Naive B cell (primary cell): Measurements from ENCODE around the gene IQSEC1. TPM values are rescaled to one million over a fixed set of nuclear protein-coding genes. Genes with fewer than 3 reads are reported as not detected.

Experiments used
- ATAC-seq, 2 donors: fragments of 150-1000 bp; cut with Tn5 transposase; 2 replicates each; pipeline ENCODE4 v1.10.0; 2021; ENCODE audit warnings: low read depth in 2 of 2, mild to moderate bottlenecking in 2 of 2, moderate library complexity in 2 of 2
- DNase-seq: peaks from one replicate; pipeline ENCODE4 v3.0.0; 2022
- H3K27ac Mint-ChIP-seq, 6 donors: one replicate each; pipeline ENCODE4 v1.8.0; 2020 to 2022; ENCODE audit warnings: mild to moderate bottlenecking in 6 of 6, mixed read lengths in 6 of 6, moderate library complexity in 5 of 6, inconsistent platforms in 2 of 6
- H3K27me3 Mint-ChIP-seq, 3 donors: one replicate each; pipeline ENCODE4 v1.8.0; 2021 to 2022; ENCODE audit warnings: mixed read lengths in 3 of 3, mild to moderate bottlenecking in 1 of 3
- H3K36me3 Mint-ChIP-seq, 2 donors: one replicate each; pipeline ENCODE4 v1.8.0; 2020 to 2022; ENCODE audit warnings: mixed read lengths in 2 of 2, inconsistent platforms in 1 of 2, mild to moderate bottlenecking in 1 of 2
- H3K4me1 Mint-ChIP-seq, 3 donors: one replicate each; pipeline ENCODE4 v1.8.0; 2020 to 2022; ENCODE audit warnings: mixed read lengths in 3 of 3, inconsistent platforms in 1 of 3, mild to moderate bottlenecking in 1 of 3, moderate library complexity in 1 of 3
- H3K4me3 Mint-ChIP-seq, 8 donors: one replicate each; pipeline ENCODE4 v1.8.0; 2020 to 2022; ENCODE audit warnings: mild to moderate bottlenecking in 8 of 8, mixed read lengths in 8 of 8, moderate library complexity in 8 of 8, inconsistent platforms in 2 of 8
- H3K9me3 Mint-ChIP-seq, 7 donors: one replicate each; pipeline ENCODE4 v1.8.0; 2020 to 2022; ENCODE audit warnings: mixed read lengths in 7 of 7, mild to moderate bottlenecking in 5 of 7, inconsistent platforms in 2 of 7, moderate library complexity in 1 of 7
- polyA plus RNA-seq, 6 donors: library from polyadenylated mRNA; unstranded; fragments of 300-500 nt; fragmentation: Illumina TruSeq; gene quantifications; one replicate each; pipeline ENCODE4 v1.2.3, GENCODE V29; 2021; ENCODE audit warnings: low read depth in 6 of 6

The IQSEC1 gene
- polyA plus RNA-seq, 6 donors from 2014 or later: 14.6 to 73.4 (median 36.9) TPM

- no peaks in the 10 kb centered on the region for H3K9me3 Mint-ChIP-seq
- no peaks in the 10 kb centered on the region for H3K27me3 Mint-ChIP-seq
- H3K36me3 Mint-ChIP-seq: no peaks in the 10 kb centered on the region
- no peak for ATAC-seq
- H3K4me1 Mint-ChIP-seq: peaks cover 44 to 76% (median 65%) of the 10 kb centered on the region in 3 donors
- no peak for DNase-seq
- peak overlapping the region in 1 of 8 donors; percentile 9 for H3K4me3 Mint-ChIP-seq
- peak overlapping the region in 5 of 6 donors; percentile 39 to 76 (median 65) for H3K27ac Mint-ChIP-seq
These were observed 97.3 kb downstream of the IQSEC1 start for GRCh38 chr3:12975748-12976522.

GRCh38 chr3:12974819-12975218 lies 98.4 kb downstream of the IQSEC1 start:
- DNase-seq (no peak), ATAC-seq (no peak)
- peaks cover 48 to 78% (median 68%) of the 10 kb centered on the region in 3 donors for H3K4me1 Mint-ChIP-seq
- H3K4me3 Mint-ChIP-seq: no peak overlapping the region
- peaks cover 0 to 5% of the 10 kb centered on the region in 2 donors for H3K36me3 Mint-ChIP-seq
- no peaks in the 10 kb centered on the region for H3K27me3 Mint-ChIP-seq
- H3K9me3 Mint-ChIP-seq: no peaks in the 10 kb centered on the region
- peak overlapping the region; percentile 48 to 81 (median 72) for H3K27ac Mint-ChIP-seq

- Mint-ChIP-seq H3K4me3 (peak overlapping the region in 2 of 8 donors; percentile 55 to 72), H3K27me3 (no peaks in the 10 kb centered on the region), H3K27ac (peak overlapping the region; percentile 48 to 82 (median 66)), H3K36me3 (peaks cover 0 to 5% of the 10 kb centered on the region in 2 donors), H3K9me3 (no peaks in the 10 kb centered on the region), H3K4me1 (peaks cover 51 to 78% (median 65%) of the 10 kb centered on the region in 3 donors)
- ATAC-seq (peak in 1 of 2 donors; percentile 2), DNase-seq (no peak)
These were observed 98.9 kb downstream of the IQSEC1 start for GRCh38 chr3:12974334-12974733.

GRCh38 chr3:12973827-12974226 lies 99.4 kb downstream of the IQSEC1 start:
- H3K4me3 Mint-ChIP-seq: peak overlapping the region in 2 of 8 donors; percentile 55 to 72
- peak overlapping the region in 5 of 6 donors; percentile 58 to 82 (median 77) for H3K27ac Mint-ChIP-seq
- peaks cover 0 to 5% of the 10 kb centered on the region in 2 donors for H3K36me3 Mint-ChIP-seq
- ATAC-seq (peak; percentile 94 to 98), DNase-seq (peak; percentile 47)
- no peaks in the 10 kb centered on the region for H3K9me3 Mint-ChIP-seq
- peaks cover 52 to 78% (median 65%) of the 10 kb centered on the region in 3 donors for H3K4me1 Mint-ChIP-seq
- no peaks in the 10 kb centered on the region for H3K27me3 Mint-ChIP-seq

- DNase-seq: no peak
- no peak overlapping the region for H3K4me3 Mint-ChIP-seq
- ATAC-seq: no peak
- peaks cover 0 to 5% of the 10 kb centered on the region in 2 donors for H3K36me3 Mint-ChIP-seq
- H3K27me3 Mint-ChIP-seq: no peaks in the 10 kb centered on the region
- H3K9me3 Mint-ChIP-seq: no peaks in the 10 kb centered on the region
- H3K27ac Mint-ChIP-seq: peak overlapping the region in 3 of 6 donors; percentile 77 to 85 (median 79)
- H3K4me1 Mint-ChIP-seq: peaks cover 59 to 83% (median 70%) of the 10 kb centered on the region in 3 donors
These were observed 100.2 kb downstream of the IQSEC1 start for GRCh38 chr3:12972781-12973702.

DNA sequence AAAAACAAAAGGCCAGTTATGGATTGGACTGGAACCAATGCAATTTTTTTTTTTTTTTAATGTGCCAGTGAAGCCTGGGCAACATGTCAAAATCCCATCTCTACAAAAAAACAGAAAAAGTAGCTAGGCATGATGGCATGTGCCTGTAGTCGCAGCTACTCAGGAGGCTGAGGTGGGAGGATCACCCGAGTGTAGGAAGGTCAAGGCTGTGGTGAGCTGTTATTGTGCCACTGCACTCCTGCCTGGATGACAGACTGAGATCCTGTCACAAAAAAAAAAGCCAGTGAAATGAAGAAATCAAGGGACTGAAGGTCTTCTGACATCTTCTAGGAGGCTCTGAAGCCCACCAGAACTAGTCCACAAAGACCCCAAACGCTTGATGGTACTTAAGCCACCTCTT lies 101.2 kb downstream of the IQSEC1 start:
- DNase-seq (no peak), ATAC-seq (no peak)
- Mint-ChIP-seq H3K27me3 (no peaks in the 10 kb centered on the region), H3K4me1 (peaks cover 65 to 79% (median 77%) of the 10 kb centered on the region in 3 donors), H3K9me3 (no peaks in the 10 kb centered on the region), H3K4me3 (peak overlapping the region in 2 of 8 donors; percentile 1 to 52), H3K36me3 (peaks cover 0 to 5% of the 10 kb centered on the region in 2 donors), H3K27ac (peak overlapping the region in 1 of 6 donors; percentile 6)

DNA sequence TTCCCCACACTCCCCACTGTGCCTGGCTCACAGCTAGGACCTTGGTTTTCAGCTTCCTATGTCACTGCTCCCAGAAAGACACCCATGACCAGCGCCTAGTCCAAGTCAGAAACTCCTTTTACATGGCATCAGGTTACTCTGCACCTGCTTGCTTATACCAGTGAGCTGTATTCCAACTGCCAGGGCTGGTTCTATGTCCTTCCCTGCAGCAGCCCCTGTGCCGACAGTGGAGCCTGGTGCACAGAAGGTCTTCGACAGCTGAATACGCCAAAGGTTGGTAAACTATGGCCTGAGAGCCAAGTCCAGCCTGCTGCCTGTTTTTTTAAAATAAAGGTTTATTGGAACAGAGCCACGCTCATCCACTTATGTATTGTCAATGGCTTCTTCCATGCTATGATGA lies 102.5 kb downstream of the IQSEC1 start:
- H3K27me3 Mint-ChIP-seq: no peaks in the 10 kb centered on the region
- ATAC-seq (no peak), DNase-seq (no peak)
- peak overlapping the region in 2 of 8 donors; percentile 7 to 54 for H3K4me3 Mint-ChIP-seq
- H3K27ac Mint-ChIP-seq: peak overlapping the region in 3 of 6 donors; percentile 27 to 82 (median 75)
- H3K9me3 Mint-ChIP-seq: no peaks in the 10 kb centered on the region
- peaks cover 71 to 82% (median 77%) of the 10 kb centered on the region in 3 donors for H3K4me1 Mint-ChIP-seq
- H3K36me3 Mint-ChIP-seq: peaks cover 0 to 5% of the 10 kb centered on the region in 2 donors

DNA sequence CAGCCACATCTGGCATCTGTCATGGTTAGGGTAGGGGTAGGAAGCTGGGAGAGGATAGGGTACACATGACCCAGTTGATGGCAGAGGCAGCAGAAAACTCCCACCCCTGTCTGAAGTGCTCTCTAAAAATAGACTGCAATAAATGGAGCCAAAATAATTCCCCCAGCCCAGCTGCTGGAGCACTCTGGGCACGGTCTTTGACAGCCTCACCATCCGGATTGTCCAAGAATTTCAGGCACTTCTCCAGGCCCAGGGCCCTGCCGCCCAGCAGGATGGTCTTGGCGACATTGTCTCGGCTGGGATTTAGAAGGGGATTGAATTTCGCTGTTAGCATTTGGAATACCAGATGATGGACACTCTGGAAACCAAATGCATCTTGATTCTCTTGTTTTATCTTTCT lies 103.7 kb downstream of the IQSEC1 start:
- Mint-ChIP-seq H3K9me3 (no peaks in the 10 kb centered on the region), H3K4me3 (peak overlapping the region in 5 of 8 donors; percentile 0 to 61 (median 23)), H3K4me1 (peaks cover 71 to 82% (median 77%) of the 10 kb centered on the region in 3 donors), H3K27ac (peak overlapping the region in 2 of 6 donors; percentile 68 to 81), H3K27me3 (no peaks in the 10 kb centered on the region), H3K36me3 (peaks cover 0 to 5% of the 10 kb centered on the region in 2 donors)
- DNase-seq (no peak), ATAC-seq (no peak)

- ATAC-seq (no peak), DNase-seq (no peak)
- Mint-ChIP-seq H3K36me3 (peaks cover 0 to 5% of the 10 kb centered on the region in 2 donors), H3K9me3 (no peaks in the 10 kb centered on the region), H3K27me3 (no peaks in the 10 kb centered on the region), H3K4me1 (peaks cover 74 to 82% (median 77%) of the 10 kb centered on the region in 3 donors), H3K4me3 (peak overlapping the region in 7 of 8 donors; percentile 57 to 86 (median 72)), H3K27ac (peak overlapping the region in 4 of 6 donors; percentile 54 to 89 (median 66))
These were observed 104.7 kb downstream of the IQSEC1 start for GRCh38 chr3:12968541-12968940.

DNA sequence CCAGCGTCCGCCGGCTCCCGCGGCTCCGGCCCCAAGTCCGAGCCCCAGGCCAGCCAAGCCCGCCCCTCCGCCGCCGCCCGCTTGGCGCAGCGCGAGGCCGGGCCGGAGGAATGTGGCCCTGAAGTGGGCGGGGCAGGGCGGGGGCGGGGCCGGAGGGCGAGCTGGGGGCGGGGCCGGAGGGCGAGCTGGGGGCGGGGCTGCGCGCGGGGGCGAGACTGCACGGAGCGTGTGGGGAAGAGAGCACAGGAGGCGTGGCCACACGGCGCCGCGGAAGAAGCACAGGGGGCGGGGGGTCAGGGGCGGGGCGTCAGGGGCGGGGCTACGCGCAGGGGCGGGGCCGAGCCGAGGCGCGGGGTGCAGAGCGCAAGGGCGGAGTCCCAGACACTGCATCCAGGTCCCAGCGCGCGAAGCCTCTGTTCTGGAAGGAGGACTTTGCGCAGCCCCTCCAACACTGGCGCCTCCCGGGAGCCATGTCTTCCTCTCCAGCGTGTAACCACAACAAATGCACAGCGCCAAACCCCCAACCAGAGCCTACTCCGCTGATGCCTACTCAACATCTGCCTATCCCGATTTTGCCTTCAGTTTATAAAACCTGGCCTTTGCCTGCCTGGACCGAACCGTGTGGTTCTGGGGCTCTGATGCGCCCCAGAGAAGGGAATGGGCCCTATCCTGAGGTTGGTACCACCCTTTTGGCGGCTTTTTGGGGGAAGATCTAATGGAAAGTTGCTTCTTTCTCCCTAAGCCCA lies 105.5 kb downstream of the IQSEC1 start:
- peak overlapping the region; percentile 60 to 90 (median 82) for H3K4me3 Mint-ChIP-seq
- H3K4me1 Mint-ChIP-seq: peaks cover 76 to 82% (median 78%) of the 10 kb centered on the region in 3 donors
- H3K9me3 Mint-ChIP-seq: no peaks in the 10 kb centered on the region
- H3K27me3 Mint-ChIP-seq: no peaks in the 10 kb centered on the region
- peak; percentile 75 for DNase-seq
- H3K27ac Mint-ChIP-seq: peak overlapping the region in 5 of 6 donors; percentile 33 to 85 (median 68)
- peaks cover 0 to 5% of the 10 kb centered on the region in 2 donors for H3K36me3 Mint-ChIP-seq
- ATAC-seq: peak; percentile 90 to 92

DNA sequence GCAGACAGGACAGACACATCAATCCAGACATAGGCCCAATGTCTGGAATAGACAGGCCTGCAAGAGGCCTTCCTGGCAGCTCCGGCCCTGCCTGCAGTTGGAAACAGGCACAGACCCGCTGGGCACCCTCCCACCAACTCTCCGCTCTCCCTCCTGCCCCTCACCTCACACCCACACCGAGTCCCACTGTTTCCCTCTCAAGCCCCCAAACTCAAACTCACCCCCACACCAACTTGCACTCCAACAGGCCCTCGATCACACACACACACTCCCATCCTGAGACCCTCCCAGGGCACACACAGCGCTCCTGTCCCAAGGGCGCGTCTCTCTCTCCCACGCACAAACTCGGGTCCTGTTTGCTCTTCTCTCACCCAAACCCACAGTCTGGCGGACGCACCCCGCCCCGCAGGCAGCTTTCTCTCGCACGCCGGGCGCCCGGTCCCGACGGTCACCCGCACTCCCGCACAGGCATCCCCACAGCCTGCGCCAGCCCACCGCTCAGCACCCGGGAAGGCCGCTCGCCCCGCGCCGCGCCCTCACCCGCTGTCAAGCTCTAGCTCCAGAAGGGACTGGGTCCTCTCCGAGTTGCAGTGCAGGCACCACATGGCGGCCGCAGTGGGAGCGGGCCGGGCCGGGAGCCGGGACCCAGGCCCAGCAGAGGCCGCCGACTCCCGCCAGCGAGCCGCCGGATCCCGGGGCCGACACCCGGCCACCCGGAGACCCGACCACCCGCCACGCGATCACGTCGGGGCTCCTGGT lies 106.2 kb downstream of the IQSEC1 start:
- peak; percentile 10 to 15 for ATAC-seq

More for the DNA sequence above, 106.2 kb downstream of the IQSEC1 start:
- H3K27ac Mint-ChIP-seq: peak overlapping the region in 5 of 6 donors; percentile 84 to 95 (median 93)
- no peaks in the 10 kb centered on the region for H3K9me3 Mint-ChIP-seq
- H3K4me3 Mint-ChIP-seq: peak overlapping the region; percentile 77 to 92 (median 85)
- H3K27me3 Mint-ChIP-seq: no peaks in the 10 kb centered on the region
- peaks cover 82 to 87% (median 86%) of the 10 kb centered on the region in 3 donors for H3K4me1 Mint-ChIP-seq
- no peak for DNase-seq
- peaks cover 0 to 5% of the 10 kb centered on the region in 2 donors for H3K36me3 Mint-ChIP-seq
